GM12872 (cell line): ENCODE measurements around the gene GALNT10.

Source experiments
- CTCF ChIP-seq: IDR thresholded peaks from 3 replicates; pipeline ENCODE4 v1.5.1; 2011; ENCODE audit warnings: low read depth, mild to moderate bottlenecking, low read length, moderate library complexity; ENCODE audit not compliant: insufficient read depth

The GALNT10 gene

GRCh38 chr5:154196955-154197652 is 6.6 kb downstream of the GALNT10 start:
- TF ChIP-seq CTCF: no peak

DNA sequence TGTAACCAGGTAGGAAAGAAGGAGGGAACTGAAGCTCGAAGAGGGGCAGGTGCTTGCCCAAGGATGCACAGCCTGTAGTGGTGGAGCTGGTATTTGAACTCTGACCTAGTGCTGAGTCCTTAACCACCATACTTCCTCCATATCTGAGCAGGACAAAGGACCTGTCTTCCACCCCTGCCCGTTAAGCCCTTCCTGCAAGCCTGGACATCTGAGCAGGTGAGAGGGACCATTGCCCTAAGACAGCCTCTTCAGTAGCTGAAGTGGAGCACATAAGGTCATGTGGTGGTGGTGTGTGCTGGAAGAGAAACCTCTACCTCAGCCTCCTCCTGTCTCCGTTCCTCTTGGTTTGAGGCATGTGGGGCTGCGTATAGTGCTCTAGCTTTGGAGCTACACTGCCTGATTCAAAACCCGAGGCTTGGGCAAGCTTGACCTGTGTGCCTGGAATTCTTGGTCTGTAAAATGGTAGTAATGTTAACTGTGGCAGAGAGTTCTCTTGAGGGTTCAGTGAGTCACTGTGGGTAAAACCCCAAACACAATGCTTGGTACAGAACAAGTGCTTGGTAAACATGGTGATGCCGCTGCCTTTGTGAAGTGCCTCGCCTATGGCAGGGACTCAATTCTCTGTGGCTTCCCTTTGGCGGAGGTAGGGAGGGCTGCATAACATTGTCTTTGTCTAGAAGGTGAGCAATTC is 7.4 kb downstream of the GALNT10 start:
- no peak for TF ChIP-seq CTCF

DNA sequence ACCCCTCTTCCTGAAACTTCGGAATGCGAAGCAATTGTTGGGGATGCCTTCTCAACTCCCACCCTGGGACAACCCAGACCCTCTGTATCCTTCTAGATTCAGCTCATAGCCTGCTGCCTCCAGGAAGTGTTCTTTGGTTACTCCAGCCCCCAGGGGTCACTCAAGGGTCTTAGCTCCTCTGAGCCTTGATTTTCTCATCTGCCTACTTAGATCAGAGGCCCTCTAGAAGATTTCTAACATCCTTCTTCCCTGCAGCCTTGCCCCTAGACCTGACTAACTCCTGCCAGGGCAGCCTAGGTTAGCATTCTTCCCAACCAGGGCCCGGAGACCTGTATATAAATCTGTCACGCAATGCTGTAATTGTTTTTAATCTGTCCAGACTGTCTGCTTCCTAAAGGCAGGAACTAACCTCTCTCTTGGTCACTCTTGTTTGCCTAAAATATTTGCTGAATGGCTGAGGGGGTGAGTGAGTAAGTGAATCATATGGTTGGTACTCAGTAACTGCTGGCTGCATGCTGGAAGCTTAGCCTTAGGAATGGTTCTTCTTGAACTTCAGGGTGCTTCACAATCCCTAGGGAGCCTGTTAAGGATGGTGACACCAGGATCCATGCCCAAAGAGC is 8.2 kb downstream of the GALNT10 start:
- no peak for TF ChIP-seq CTCF

DNA sequence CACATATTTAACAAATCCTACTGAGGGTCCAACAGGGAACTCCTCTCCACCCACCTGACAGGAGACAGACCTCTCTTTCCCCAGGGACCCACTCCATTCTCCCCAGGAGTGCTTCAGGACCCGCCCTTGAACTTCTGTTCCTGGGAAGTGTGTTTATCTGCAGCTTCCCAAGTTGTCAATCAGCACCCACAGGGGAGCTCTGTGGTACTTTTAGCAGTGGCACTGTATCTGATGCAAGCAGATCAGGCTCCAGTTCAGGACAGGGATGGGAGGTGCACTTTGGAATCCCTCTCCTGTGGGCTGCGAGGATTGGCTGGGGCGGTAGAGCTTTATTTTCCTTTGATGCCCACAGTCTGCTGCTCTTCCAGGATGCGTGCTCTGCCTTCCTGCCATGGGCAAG is 8.7 kb downstream of the GALNT10 start:
- TF ChIP-seq CTCF: no peak

DNA sequence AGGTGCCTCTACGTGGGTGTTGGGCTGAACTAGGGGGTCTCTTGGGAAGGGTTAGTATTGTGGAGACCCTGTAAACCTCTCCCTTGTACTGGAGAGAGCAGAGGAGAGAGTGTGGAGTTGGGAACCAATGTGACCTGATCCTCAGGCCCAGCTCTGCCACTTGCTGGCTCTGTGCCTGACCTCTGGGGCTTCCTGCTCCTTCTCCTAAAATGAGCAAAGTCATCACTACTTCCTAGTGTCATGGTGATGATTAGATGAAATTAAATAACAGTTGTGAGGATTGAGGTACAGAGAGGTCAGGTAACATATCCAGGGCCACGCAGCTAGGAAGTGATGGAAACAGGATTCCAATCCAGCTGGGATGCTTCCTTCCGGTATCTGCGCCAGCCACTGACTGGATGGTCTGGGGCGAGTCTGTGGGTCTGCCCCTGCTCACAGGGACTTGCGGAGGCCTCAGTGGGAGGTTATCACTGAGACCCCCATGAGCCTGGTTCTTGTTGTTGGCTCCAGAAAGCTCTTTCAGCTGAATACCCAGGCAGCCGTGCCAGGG is 9.2 kb downstream of the GALNT10 start:
- no peak for TF ChIP-seq CTCF

DNA sequence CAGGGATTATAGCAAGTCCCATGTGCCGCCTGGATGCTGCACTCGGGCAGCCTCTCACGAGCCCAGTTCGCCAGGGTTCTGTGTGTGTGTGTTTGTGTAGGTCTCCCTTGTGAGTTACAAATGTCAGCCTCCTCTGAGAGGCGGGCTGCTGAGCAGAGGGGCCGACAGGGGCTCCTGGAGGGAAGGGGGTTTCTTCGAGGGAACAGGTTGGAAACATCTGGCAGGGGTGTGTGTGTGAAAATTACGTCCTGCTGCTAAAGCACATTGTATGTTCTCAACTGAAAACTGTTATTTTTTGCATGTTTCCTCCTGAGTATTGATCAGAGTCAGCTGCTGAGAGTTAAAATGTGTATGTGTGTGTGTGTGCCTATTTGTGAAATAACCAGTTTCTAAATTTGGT is 9.7 kb downstream of the GALNT10 start:
- no peak for TF ChIP-seq CTCF

- TF ChIP-seq CTCF: no peak
These were observed 10.7 kb downstream of the GALNT10 start for GRCh38 chr5:154201108-154201769.
